Pancreas (tissue), 10 donors: ENCODE results near the gene SELP. TPM values are rescaled to one million over a fixed set of nuclear protein-coding genes. Genes with fewer than 3 reads are reported as not detected.

Experiments
- ATAC-seq, 4 donors: fragments of 200-7000 bp; cut with Tn5 transposase; one replicate each; pipeline versions ENCODE4 v1.8.0 to v1.9.1; 2020; ENCODE audit warnings: mild to moderate bottlenecking in 4 of 4, moderate library complexity in 4 of 4
- DNase-seq, 6 donors: peaks; one replicate each; pipeline ENCODE4 v3.0.0-alpha.2; 2020
- FAIRE-seq: peaks from 2 replicates; lab custom pipeline; 2012; peaks lifted over from hg19 to GRCh38; lab: Jason Lieb, UNC
- H3K27ac ChIP-seq, 4 donors: fragments of 200-600 bp; sonication (generic); 1 replicate in 3 of 4; 2 replicates in 1 of 4; pipeline versions ENCODE4 v1.5.0 to v1.8.0; 2020
- H3K27me3 ChIP-seq, 4 donors: fragments of 200-600 bp; one replicate each; pipeline ENCODE4 v1.8.0; 2021
- H3K36me3 ChIP-seq, 3 donors: fragments of 200-600 bp; sonication (generic) in 1 of 3; one replicate each; pipeline versions ENCODE4 v1.5.0 to v1.8.0; 2020 to 2021
- H3K4me1 ChIP-seq, 3 donors: fragments of 200-600 bp; one replicate each; pipeline ENCODE4 v1.8.0; 2021
- H3K4me3 ChIP-seq, 4 donors: fragments of 200-600 bp; sonication (generic) in 2 of 4; one replicate each; pipeline versions ENCODE4 v1.5.0 to v1.8.0; 2020 to 2021
- H3K9me3 ChIP-seq, 4 donors: fragments of 200-600 bp; one replicate each; pipeline ENCODE4 v1.8.0; 2021
- CTCF ChIP-seq, 4 donors: fragments of 200-600 bp; sonication (generic) in 3 of 4; IDR thresholded peaks; one replicate each; pipeline versions ENCODE4 v1.5.0 to v1.8.0; 2021; ENCODE audit warnings: antibody characterized with exemption in 4 of 4
- WGBS, 2 donors: extraction: QIAGEN DNeasy Blood & Tissue Kit; methylation state at CpG; one replicate each; pipeline ENCODE4 v1.1.7; 2013; 5-methylcytosine and 5-hydroxymethylcytosine counted together
- intact Hi-C, 3 donors: fragments of 100-400 bp; cut with DNase I; formaldehyde crosslinking; loops; one replicate each; pipeline versions ENCODE4 v1.11.1 to v1.14.2; 2022
- polyA plus RNA-seq, 2 donors: library from polyadenylated mRNA; stranded (reverse); fragments of 200-250 nt; gene quantifications; one replicate each; pipeline ENCODE4 v1.2.3, GENCODE V29; 2013
- total RNA-seq, 6 donors: library from RNA; stranded (reverse); fragmentation: NEBNext Ultra II Directional in 4 of 6; extraction: Animal tissue kit (Norgen Biotek cat#: 25700) in 4 of 6; gene quantifications; one replicate each; pipeline versions ENCODE4 v1.2.1 to v1.2.4, GENCODE V29; 2021 to 2023
- donor health status: healthy with polysubstance abuse.
- donor health status: DM: no; HTN: no; CAD: no; lungs with moderate emphysema.
- donor health status: DM: no; HTN: no; CAD: no.
- donor health status: control.
- donor health status: control.
- donor health status: Bipolar disorder and iron deficiency.
- donor health status: DM: yes; HTN: yes; CAD: no.
- donor health status: DM: no; HTN: no; CAD: no.
- donor health status: DM: no; HTN: no; CAD: no.
- donor health status: DM: yes; HTN: yes; CAD: no.

The SELP gene
- total and polyA plus RNA-seq, 8 donors = 0.32 to 8.3 (median 1.6) TPM

- DNase-seq (no peak), FAIRE-seq (no peak), ATAC-seq (no peak)
- no peak for TF ChIP-seq CTCF (IDR thresholded peaks at IDR 0.05)
- no peaks in the 10 kb centered on the region for H3K4me1 ChIP-seq
- no peaks in the 10 kb centered on the region for H3K27me3 ChIP-seq
- no peaks in the 10 kb centered on the region for H3K9me3 ChIP-seq
- H3K27ac ChIP-seq = no peak overlapping the region
- H3K36me3 ChIP-seq = no peaks in the 10 kb centered on the region
- intact Hi-C loops = no loop called here
- no peak overlapping the region for H3K4me3 ChIP-seq
- 41 to 53% methylated on average over 3 of the region's 3 CpGs for WGBS, 2 donors
Measured at GRCh38 chr1:169594391-169594790, 35.5 kb downstream of the SELP start.

- DNase-seq (no peak), ATAC-seq (no peak), FAIRE-seq (no peak)
- no peak overlapping the region for H3K27ac ChIP-seq
- no peaks in the 10 kb centered on the region for H3K27me3 ChIP-seq
- no peaks in the 10 kb centered on the region for H3K4me1 ChIP-seq
- no peak overlapping the region for H3K4me3 ChIP-seq
- WGBS, 2 donors = 60 to 79% methylated on average over 5 of the region's 5 CpGs
- H3K9me3 ChIP-seq = no peaks in the 10 kb centered on the region
- no peak for TF ChIP-seq CTCF (IDR thresholded peaks at IDR 0.05)
- intact Hi-C loops = no loop called here
- no peaks in the 10 kb centered on the region for H3K36me3 ChIP-seq
Measured at GRCh38 chr1:169590932-169591331, 39.0 kb downstream of the SELP start.

GRCh38 chr1:169588785-169589485 is 41.0 kb downstream of the SELP start:
- Histone ChIP-seq H3K4me3 (no peak overlapping the region), H3K27ac (no peak overlapping the region), H3K9me3 (no peaks in the 10 kb centered on the region), H3K4me1 (no peaks in the 10 kb centered on the region), H3K36me3 (no peaks in the 10 kb centered on the region), H3K27me3 (peaks cover 0 to 4% (median 0%) of the 10 kb centered on the region in 4 donors)
- WGBS, 2 donors = 73 to 76% methylated on average over 4 of the region's 4 CpGs
- no peak for ATAC-seq
- no peak for DNase-seq
- no peak for TF ChIP-seq CTCF (IDR thresholded peaks at IDR 0.05)
- intact Hi-C loops = no loop called here
- no peak for FAIRE-seq

- TF ChIP-seq CTCF (IDR thresholded peaks at IDR 0.05) = no peak
- ATAC-seq (no peak), DNase-seq (no peak), FAIRE-seq (no peak)
- no peaks in the 10 kb centered on the region for H3K9me3 ChIP-seq
- H3K36me3 ChIP-seq = no peaks in the 10 kb centered on the region
- H3K4me3 ChIP-seq = no peak overlapping the region
- H3K27me3 ChIP-seq = peaks cover 0 to 4% (median 0%) of the 10 kb centered on the region in 4 donors
- 19 to 20% methylated on average over 1 of the region's 1 CpG for WGBS, 2 donors
- intact Hi-C loops = no loop called here
- H3K4me1 ChIP-seq = no peaks in the 10 kb centered on the region
- no peak overlapping the region for H3K27ac ChIP-seq
Measured at GRCh38 chr1:169588112-169588511, 41.8 kb downstream of the SELP start.
